GM21526 (cell line): ENCODE data around the gene AUTS2.

Source experiments
- ATAC-seq: cut with Tn5 transposase; IDR thresholded peaks from one replicate; pipeline ENCODE4 v1.9.1; 2021; ENCODE audit warnings: moderate library complexity; ENCODE audit not compliant: unreplicated experiment, low FRiP score

AUTS2 gene

GRCh38 chr7:69622014-69622835, 23.9 kb downstream of the AUTS2 start:
- ATAC-seq = no peak

- ATAC-seq = no peak
These were observed 24.7 kb downstream of the AUTS2 start for GRCh38 chr7:69622960-69623359.

GRCh38 chr7:69624435-69625230, 26.4 kb downstream of the AUTS2 start:
- no peak for ATAC-seq

- no peak for ATAC-seq
These were observed 27.0 kb downstream of the AUTS2 start for GRCh38 chr7:69625238-69625637.

DNA sequence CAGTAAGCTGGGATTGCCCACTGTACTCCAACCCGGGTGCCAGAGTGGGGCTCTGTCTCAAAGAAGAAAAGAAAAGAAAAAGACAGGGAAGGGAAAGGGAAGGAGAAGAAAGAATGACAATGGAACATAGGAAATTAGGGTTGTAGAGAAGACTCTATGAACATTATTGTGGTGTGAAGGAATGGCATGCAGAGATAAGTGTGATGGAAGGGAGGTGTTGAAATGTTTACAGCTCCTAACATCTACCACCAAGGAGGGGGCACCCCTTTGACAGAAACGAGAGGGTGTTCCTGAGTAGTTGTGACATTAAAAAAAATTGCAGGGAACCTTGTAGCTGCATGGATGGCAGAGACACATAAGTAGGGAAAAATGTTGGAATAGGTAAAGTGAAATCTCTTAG, 27.5 kb downstream of the AUTS2 start:
- ATAC-seq = no peak

GRCh38 chr7:69630292-69630691, 32.0 kb downstream of the AUTS2 start:
- ATAC-seq = no peak

DNA sequence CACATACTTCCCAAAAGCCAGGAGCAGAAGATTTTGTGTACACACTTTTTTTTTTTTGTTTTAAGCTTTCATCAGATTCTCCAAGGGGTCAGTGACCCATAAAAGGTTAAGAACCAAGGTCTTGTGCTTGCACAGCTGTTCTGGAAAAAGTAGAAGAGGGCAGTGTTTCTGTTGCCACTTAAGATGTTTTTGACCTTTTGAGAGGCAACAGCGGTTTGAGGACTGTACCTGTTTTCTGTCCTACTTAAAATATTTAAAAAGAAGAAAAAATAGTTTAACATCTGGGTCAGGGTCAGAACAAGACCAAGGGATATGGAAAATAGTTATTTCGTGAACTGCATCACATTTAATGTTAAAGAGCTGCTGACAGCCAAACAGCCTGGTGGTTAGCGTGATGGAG, 32.9 kb downstream of the AUTS2 start:
- no peak for ATAC-seq

GRCh38 chr7:69632280-69632679, 34.0 kb downstream of the AUTS2 start:
- no peak for ATAC-seq

DNA sequence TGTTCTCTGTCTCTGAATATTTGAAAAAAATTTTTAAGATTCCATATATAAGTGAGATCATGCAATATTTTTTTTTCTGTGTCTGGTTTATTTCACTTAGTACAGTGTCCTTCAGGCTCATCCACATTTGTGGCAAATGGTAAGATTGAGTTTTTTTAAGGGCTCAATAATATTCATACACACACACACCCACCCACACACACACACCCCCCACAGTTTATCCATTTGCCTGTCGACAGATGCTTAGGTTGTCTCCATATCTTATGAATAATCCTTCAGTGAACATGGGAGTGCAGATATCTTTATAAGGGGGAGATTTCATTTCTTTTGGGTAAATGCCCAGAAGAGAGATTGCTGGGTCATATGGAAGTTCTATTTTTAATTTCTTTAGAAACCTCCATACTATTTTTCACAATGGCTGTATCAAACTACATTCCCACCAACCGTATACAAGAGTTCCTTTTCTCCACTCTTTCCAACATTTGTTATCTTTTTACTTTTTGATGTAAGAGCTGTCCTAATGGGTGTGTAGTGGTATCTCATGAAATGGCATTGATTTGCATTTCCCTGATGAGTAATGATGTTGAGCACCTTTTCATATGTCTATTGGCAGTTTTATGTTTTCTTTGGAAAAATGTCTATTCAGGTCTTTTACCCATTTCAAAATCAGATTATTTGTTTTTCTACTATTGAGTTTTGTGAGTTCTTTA, 35.0 kb downstream of the AUTS2 start:
- no peak for ATAC-seq

- ATAC-seq = no peak
These were observed 37.4 kb downstream of the AUTS2 start for GRCh38 chr7:69635555-69636185.

DNA sequence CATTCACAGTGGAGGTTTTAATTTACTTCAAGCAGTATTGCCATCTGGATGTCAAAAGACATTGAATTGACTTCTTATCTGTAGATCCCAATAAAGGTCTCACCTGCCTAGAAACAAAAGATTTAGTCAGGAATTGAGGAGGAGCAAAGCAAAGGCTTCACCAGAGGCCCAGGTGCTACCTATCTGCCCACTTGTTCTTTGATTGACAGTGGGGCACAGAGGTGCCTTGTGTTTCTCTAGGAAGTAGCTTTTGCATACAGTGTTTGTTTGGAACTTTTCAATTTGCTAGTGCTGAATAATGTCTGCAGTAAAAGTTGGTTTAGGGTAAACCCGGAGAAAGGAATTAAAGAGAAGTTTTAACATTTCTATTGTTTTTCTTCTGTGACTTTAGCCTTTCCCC, 40.4 kb downstream of the AUTS2 start:
- ATAC-seq = no peak

- ATAC-seq = no peak
These were observed 41.9 kb downstream of the AUTS2 start for GRCh38 chr7:69640216-69640615.

- no peak for ATAC-seq
These were observed 42.8 kb downstream of the AUTS2 start for GRCh38 chr7:69640925-69641594.

DNA sequence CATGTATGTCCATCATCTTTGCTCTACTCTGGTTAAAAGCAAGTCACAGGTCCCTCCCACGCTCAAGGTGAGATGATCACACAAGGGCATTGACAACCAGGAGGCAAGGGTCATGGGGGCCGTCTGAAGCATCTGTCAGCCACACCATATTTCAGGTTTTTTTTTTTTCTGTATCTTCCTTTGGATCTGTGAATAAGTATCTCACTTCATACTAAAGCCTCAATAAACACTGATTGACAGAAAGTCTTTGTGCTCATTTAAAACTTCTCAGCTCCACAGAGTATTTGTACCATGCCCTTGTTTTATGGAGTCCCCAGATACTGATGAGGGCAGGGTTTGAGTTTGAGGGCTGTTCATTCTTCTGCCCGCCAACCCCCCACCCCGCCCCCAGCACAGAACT, 45.0 kb downstream of the AUTS2 start:
- ATAC-seq = no peak

DNA sequence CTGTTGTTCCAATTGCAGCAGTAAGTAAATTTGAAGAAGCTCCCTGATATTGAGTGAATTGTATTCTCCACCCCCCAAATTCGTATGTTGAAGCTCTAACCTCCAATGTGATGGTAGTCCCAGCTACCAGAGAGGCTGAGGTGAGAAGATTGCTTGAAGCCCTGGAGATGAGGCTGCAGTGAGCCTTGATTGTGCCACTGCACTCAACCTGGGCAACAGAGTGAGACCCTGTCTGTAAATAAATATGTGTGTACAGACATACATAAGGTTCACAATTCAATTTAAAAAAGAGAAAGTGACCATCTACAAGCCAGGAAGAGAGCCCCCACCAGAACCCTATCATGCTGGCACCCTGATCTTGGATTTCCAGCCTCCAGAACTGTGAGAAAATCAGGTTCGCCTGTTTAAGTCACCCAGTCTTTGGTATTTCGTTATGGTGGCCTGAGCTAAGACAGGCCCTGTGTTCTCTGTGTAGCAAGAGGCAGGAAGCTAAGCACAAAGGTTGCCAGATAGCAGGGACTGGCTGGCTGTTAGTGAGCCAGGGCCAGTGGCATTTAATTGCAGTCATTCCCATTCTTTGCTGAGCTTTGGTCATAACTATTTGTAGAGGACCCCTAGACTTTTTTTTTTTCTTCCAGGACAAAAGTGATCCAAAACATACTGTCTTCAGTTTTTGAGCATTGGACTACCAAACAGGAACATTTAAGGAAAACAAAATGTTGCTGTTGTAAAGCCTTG, 45.6 kb downstream of the AUTS2 start:
- ATAC-seq = no peak

GRCh38 chr7:69645683-69646082, 47.4 kb downstream of the AUTS2 start:
- no peak for ATAC-seq

DNA sequence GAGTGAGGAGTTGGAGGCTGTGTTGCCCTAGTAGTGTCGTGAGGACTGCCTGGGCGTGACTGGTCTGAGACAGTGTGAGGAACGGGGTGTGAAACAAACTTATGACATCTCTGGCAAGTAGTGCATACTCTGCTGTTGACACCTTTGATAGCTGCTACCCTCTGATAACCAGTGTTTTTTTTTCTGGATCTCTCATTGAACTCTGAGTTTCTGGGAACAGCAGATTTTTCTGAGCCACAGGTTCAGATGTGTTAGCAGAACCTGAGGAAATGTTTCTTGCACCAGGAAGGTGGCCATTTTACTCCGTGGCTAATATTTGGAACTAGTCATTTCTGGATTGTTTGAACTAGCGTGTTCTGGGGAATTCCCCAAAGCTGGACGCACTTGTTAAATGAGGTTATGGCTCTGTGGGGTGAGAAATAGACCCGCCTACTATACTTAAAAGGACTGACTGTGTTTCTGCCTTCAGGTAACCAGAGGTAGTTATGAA, 52.9 kb downstream of the AUTS2 start:
- peak; percentile 75 for ATAC-seq

DNA sequence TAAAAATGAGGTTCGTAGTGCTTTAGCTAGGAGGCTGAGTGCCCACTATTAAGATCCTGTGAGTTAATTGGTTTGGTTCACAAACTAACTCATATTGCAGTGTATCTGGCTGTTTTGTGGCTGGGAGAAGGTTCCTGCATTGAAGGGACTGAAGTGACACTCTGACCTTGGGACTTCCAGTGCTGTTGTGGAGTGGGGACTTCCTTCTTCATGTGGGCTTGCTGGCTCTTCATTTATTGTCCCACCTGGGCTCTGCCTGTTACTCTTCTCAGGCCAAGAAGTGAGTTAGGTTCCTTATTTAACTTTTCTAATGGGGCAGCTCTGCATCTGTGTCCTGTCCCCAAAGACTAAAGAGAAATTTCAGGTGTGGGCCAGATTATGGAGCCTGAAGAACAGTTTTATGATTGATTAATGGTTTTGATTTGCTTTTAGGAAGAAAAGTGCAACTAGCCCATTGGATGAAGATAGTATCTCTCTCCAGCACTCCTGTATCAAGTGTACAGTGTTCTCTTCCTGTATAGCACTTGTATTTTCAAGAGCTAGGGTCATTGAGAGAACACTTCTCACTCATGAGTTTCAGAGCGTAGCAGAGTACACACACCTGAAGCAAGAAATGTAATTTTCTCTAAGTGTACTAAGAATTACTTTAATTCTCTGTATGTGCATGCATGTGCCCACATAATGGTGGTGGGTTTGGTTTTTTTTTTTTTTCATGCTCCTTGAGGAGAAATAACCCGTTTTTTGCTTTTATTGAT, 54.8 kb downstream of the AUTS2 start:
- ATAC-seq = no peak

GRCh38 chr7:69653806-69654205, 55.5 kb downstream of the AUTS2 start:
- ATAC-seq = no peak
